OCI-LY7 (cell line): ENCODE data around the gene KANK2. TPM values are rescaled to one million over a fixed set of nuclear protein-coding genes. Genes with fewer than 3 reads are reported as not detected.
A peak's percentile ranks its signal among the peaks of the same experiment; 100 is the strongest.

Source experiments
- BruUV-seq: library from RNA; stranded (reverse); fragments of 400-500 nt; replicated peaks from 2 replicates; lab custom pipeline; 2021; lab: Mats Ljungman, UMichigan
- CTCF ChIA-PET: fragments of 300-600 bp; sonication (Branson Sonifier 250); formaldehyde crosslinking; loops from one replicate; lab custom pipeline; 2022; ENCODE audit warnings: antibody characterized with exemption; ENCODE audit not compliant: unreplicated experiment; lab: Charles Lee
- POLR2A ChIA-PET: fragments of 300-600 bp; sonication (Branson Sonifier 250); formaldehyde crosslinking; loops from one replicate; lab custom pipeline; 2022; ENCODE audit warnings: antibody characterized with exemption; lab: Charles Lee
- DNase-seq: peaks from one replicate; pipeline ENCODE4 v3.0.0-alpha.2; 2015; ENCODE audit warnings: low spot score
- H2AFZ ChIP-seq: fragments of 200-600 bp; sonication (generic), shearing (Covaris generic); 2 replicates; pipeline ENCODE4 v1.6.1; 2014; ENCODE audit warnings: mild to moderate bottlenecking, antibody characterized with exemption, low read length, moderate library complexity
- H3K27ac ChIP-seq: fragments of 200-600 bp; sonication (generic); 2 replicates; pipeline ENCODE4 v1.5.1; 2014; ENCODE audit warnings: mixed run types, low read depth, mild to moderate bottlenecking, moderate library complexity, low read length, inconsistent platforms; ENCODE audit not compliant: poor library complexity, severe bottlenecking
- H3K36me3 ChIP-seq: fragments of 200-600 bp; sonication (generic); 2 replicates; pipeline ENCODE4 v1.6.1; 2014; ENCODE audit warnings: mild to moderate bottlenecking, antibody characterized with exemption, low read length, moderate library complexity, mixed read lengths; ENCODE audit not compliant: insufficient read depth
- H3K4me1 ChIP-seq: fragments of 200-600 bp; sonication (generic); 2 replicates; pipeline ENCODE4 v1.5.1; 2014; ENCODE audit warnings: mild to moderate bottlenecking, low read length; ENCODE audit not compliant: insufficient read depth, poor library complexity, severe bottlenecking
- H3K4me2 ChIP-seq: fragments of 200-600 bp; sonication (generic); 2 replicates; pipeline ENCODE4 v1.6.1; 2014; ENCODE audit warnings: mild to moderate bottlenecking, low read length
- H3K4me3 ChIP-seq: fragments of 200-600 bp; sonication (generic); 2 replicates; pipeline ENCODE4 v1.5.1; 2014; ENCODE audit warnings: mild to moderate bottlenecking, low read depth, low read length; ENCODE audit not compliant: poor library complexity, severe bottlenecking
- H3K79me2 ChIP-seq: fragments of 200-600 bp; sonication (generic); 2 replicates; pipeline ENCODE4 v1.6.1; 2016; ENCODE audit warnings: low read depth, mild to moderate bottlenecking, low read length, moderate library complexity, mixed read lengths; ENCODE audit not compliant: insufficient read depth
- H3K9me2 ChIP-seq: fragments of 200-600 bp; sonication (generic); 2 replicates; pipeline ENCODE4 v1.6.1; 2016; ENCODE audit warnings: mild to moderate bottlenecking, low read length, mixed read lengths; ENCODE audit not compliant: insufficient read depth
- H3K9me3 ChIP-seq: fragments of 200-600 bp; sonication (generic); 2 replicates; pipeline ENCODE4 v1.6.1; 2014; ENCODE audit warnings: mild to moderate bottlenecking, mixed run types, low read length, mixed read lengths
- H4K20me1 ChIP-seq: fragments of 200-600 bp; sonication (generic); 2 replicates; pipeline ENCODE4 v1.6.1; 2014; ENCODE audit warnings: mild to moderate bottlenecking, antibody characterized with exemption, low read length, moderate library complexity, mixed read lengths; ENCODE audit not compliant: insufficient read depth
- EZH2phosphoT487 ChIP-seq: fragments of 200-600 bp; sonication (generic); IDR thresholded peaks from 2 replicates; pipeline ENCODE4 v1.6.1; 2018; ENCODE audit warnings: low read depth, borderline replicate concordance, mild to moderate bottlenecking, mixed run types, antibody characterized with exemption, low read length, moderate library complexity, mixed read lengths
- intact Hi-C: fragments of 100-400 bp; cut with micrococcal nuclease; formaldehyde crosslinking; loops from one replicate; pipeline ENCODE4 v1.10.0; 2022; ENCODE audit not compliant: unreplicated experiment
- total RNA-seq, 2 experiments: library from RNA; depleted of rRNA in 1 of 2; stranded (reverse); fragments of >200 nt in 1 of 2; shearing (Covaris generic) in 1 of 2; gene quantifications; 2 replicates each; pipeline ENCODE4 v1.2.3, GENCODE V29; 2014 to 2022
- TF ChIP-seq, protein P1 (sequence below): fragments of 200-600 bp; sonication (generic); conservative IDR thresholded peaks from 2 replicates; pipeline ENCODE4 v1.5.1; 2014; ENCODE audit warnings: mild to moderate bottlenecking, antibody characterized with exemption, low read length, moderate library complexity, mixed read lengths

Gene KANK2
- total RNA-seq, 2 experiments from 2014 or later: 174 to 186 TPM

GRCh38 chr19:11154683-11155047 lies 42.7 kb downstream of the KANK2 start:
- H3K9me3 ChIP-seq: no peaks in the 10 kb centered on the region
- H4K20me1 ChIP-seq: no peaks in the 10 kb centered on the region
- no peak overlapping the region for H2AFZ ChIP-seq
- peak overlapping the region; percentile 96 for H3K4me3 ChIP-seq
- BruUV-seq: no TSS peak
- H3K79me2 ChIP-seq: peaks cover 52% of the 10 kb centered on the region
- peaks cover 48% of the 10 kb centered on the region for H3K36me3 ChIP-seq
- peak overlapping the region; percentile 59 for H3K27ac ChIP-seq
- intact Hi-C loops: loop anchor here (2.0 kb wide), 1 partner anchor 42 kb away; the partner anchor contains the start of gene KANK2
- H3K4me2 ChIP-seq: peak overlapping the region; percentile 98
- no peak for DNase-seq
- no peak for TF ChIP-seq EZH2phosphoT487
- TF ChIP-seq, protein P1, sequence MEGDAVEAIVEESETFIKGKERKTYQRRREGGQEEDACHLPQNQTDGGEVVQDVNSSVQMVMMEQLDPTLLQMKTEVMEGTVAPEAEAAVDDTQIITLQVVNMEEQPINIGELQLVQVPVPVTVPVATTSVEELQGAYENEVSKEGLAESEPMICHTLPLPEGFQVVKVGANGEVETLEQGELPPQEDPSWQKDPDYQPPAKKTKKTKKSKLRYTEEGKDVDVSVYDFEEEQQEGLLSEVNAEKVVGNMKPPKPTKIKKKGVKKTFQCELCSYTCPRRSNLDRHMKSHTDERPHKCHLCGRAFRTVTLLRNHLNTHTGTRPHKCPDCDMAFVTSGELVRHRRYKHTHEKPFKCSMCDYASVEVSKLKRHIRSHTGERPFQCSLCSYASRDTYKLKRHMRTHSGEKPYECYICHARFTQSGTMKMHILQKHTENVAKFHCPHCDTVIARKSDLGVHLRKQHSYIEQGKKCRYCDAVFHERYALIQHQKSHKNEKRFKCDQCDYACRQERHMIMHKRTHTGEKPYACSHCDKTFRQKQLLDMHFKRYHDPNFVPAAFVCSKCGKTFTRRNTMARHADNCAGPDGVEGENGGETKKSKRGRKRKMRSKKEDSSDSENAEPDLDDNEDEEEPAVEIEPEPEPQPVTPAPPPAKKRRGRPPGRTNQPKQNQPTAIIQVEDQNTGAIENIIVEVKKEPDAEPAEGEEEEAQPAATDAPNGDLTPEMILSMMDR: no peak
- no peaks in the 10 kb centered on the region for H3K9me2 ChIP-seq
- H3K4me1 ChIP-seq: peaks cover 22% of the 10 kb centered on the region
- POLR2A ChIA-PET: interaction anchor here (0.6 kb wide), 1 partner anchor 28 kb away, joined by 7 read pairs; no protein-coding TSS in a partner anchor
- CTCF ChIA-PET: no interaction called here

DNA sequence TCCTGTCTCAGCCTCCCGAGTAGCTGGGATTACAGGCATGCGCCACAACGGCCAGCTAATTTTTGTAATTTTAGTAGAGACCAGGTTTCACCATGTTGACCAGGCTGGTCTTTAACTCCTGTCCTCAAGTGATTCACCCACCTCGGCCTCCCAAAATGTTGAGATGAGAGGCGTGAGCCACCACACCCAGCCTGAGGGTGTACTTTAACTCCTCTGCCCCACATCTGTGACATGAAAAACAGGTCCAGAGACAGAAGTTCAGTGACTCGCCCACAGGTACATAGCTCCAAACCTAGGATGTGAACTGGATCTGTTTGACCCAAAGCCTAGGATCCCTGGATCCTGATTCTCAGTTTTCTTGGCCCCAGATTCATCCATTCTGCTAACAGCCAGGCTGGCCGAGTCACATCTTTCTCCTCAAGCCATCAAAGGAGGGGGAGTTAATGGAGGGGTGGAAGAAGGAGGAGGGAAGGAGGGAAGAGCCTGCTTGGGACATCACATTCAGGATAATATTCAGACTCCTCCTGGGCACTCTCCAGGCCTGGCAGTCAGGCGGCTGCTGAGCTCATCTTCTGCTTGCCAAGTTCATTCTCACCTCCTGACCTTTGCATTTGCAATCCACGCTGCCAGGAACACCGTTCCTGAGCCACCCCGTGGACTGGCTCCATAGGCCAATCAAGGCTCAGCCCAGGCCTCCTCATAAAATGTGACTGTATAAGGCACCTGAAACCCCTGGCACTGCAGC lies 44.9 kb downstream of the KANK2 start:
- TSS peak; percentile 58 for BruUV-seq

More for the DNA sequence above, 44.9 kb downstream of the KANK2 start:
- no peak for DNase-seq
- H3K4me1 ChIP-seq: peaks cover 22% of the 10 kb centered on the region
- no peak overlapping the region for H2AFZ ChIP-seq
- H3K9me3 ChIP-seq: no peaks in the 10 kb centered on the region
- 0 out of 2 replicates have a peak overlapping the region, but pooled peaks have one; percentile 18 for H3K4me2 ChIP-seq
- H3K4me3 ChIP-seq: no peak overlapping the region
- peaks cover 59% of the 10 kb centered on the region for H3K79me2 ChIP-seq
- intact Hi-C loops: no loop called here
- no peaks in the 10 kb centered on the region for H4K20me1 ChIP-seq
- no peaks in the 10 kb centered on the region for H3K9me2 ChIP-seq
- no peak for TF ChIP-seq EZH2phosphoT487
- TF ChIP-seq, protein P1: no peak
- ChIA-PET POLR2A (no interaction called here), CTCF (no interaction called here)
- no peak overlapping the region for H3K27ac ChIP-seq
- H3K36me3 ChIP-seq: peaks cover 69% of the 10 kb centered on the region
